ENCODE results near the gene EMC9. TPM values are rescaled to one million over a fixed set of nuclear protein-coding genes. Genes with fewer than 3 reads are reported as not detected.

EMC9 gene
- polyA plus RNA-seq, 1 of the 3 experiments (the other 2 are of a cell fraction) = 19.3 TPM

- DNase-seq = no peak
- POLR2A ChIA-PET = interaction anchor here (0.6 to 3.1 kb wide), 4 partner anchors 10 to 24 kb away, joined by 3 to 21 read pairs (median 6); partner anchors contain the start of genes IRF9, REC8 and TM9SF1
- Histone ChIP-seq H3K4me2 (no peak overlapping the region), H3K27me3 (ENCODE audit: insufficient read depth) (no peaks in the 10 kb centered on the region), H3K36me3 (replicated peaks in 1 of 2; ENCODE audit: control insufficient read depth in 1 of 2, insufficient read depth in 2 of 2, low read length in 1 of 2) (peaks cover 21 to 97% of the 10 kb centered on the region in 2 experiments), H3K79me2 (ENCODE audit: insufficient read depth) (peaks cover 8% of the 10 kb centered on the region; the same call in 1 of the 2 replicates), H3F3A (replicated peaks; ENCODE audit: insufficient read depth) (peaks cover 11% of the 10 kb centered on the region), H3K4me3 (ENCODE audit: low read depth in 2 of 2, low read length in 1 of 2) (no peak overlapping the region), H3K9ac (no peak overlapping the region), H3K4me1 (ENCODE audit: control insufficient read depth in 1 of 2, insufficient read depth in 2 of 2, low read depth in 1 of 2, low read length in 1 of 2) (peaks cover under 1 to 9% of the 10 kb centered on the region in 2 experiments; a peak in 2 of 4 replicates), H3K27ac (ENCODE audit: low read depth in 2 of 2, low read length in 1 of 2) (no peak overlapping the region; a peak in 1 of 4 replicates), H4K20me1 (ENCODE audit: insufficient read depth) (no peaks in the 10 kb centered on the region), H2AFZ (ENCODE audit: low read depth) (no peak overlapping the region), H3K9me3 (no peaks in the 10 kb centered on the region), H3K9me2 (no peaks in the 10 kb centered on the region)
- TF ChIP-seq RAD21 (IDR thresholded peaks at IDR 0.05; ENCODE audit: low read length) (no peak), POLR2AphosphoS5 (IDR thresholded peaks at IDR 0.05; ENCODE audit: low read depth, low read length) (no peak), USF2 (IDR thresholded peaks at IDR 0.05; ENCODE audit: borderline replicate concordance, low read depth, low read length) (no peak), CTCF (IDR thresholded peaks at IDR 0.05) (no peak), IRF3 (IDR thresholded peaks at IDR 0.05; ENCODE audit: low read depth, low read length) (no peak), RXRA (IDR thresholded peaks at IDR 0.05; ENCODE audit: borderline replicate concordance, low read depth) (no peak), RCOR1 (IDR thresholded peaks at IDR 0.05; ENCODE audit: low read length) (no peak), REST (IDR thresholded peaks at IDR 0.05; ENCODE audit: low read depth, low read length) (no peak), SMC3 (IDR thresholded peaks at IDR 0.05; ENCODE audit: low read depth, low read length) (no peak), TEAD4 (IDR thresholded peaks at IDR 0.05; ENCODE audit: borderline replicate concordance, insufficient read depth) (no peak), YY1 (IDR thresholded peaks at IDR 0.05; ENCODE audit: low read depth) (no peak), RFX5 (IDR thresholded peaks at IDR 0.05; ENCODE audit: low read length) (no peak)
- 93% methylated on average over 12 of the region's 14 CpGs for WGBS (ENCODE audit: low lambda C conversion rate)
- CTCF ChIA-PET = interaction anchor here (0.8 to 3.8 kb wide), 4 partner anchors 21 to 249 kb away, joined by 3 to 16 read pairs (median 8); partner anchors contain the start of gene IRF9
Observed at GRCh38 chr14:24182110-24182882, 40.9 kb upstream of the EMC9 start.
